ENCODE results near the gene ANG. TPM values are rescaled to one million over a fixed set of nuclear protein-coding genes. Genes with fewer than 3 reads are reported as not detected.

ANG gene
- total RNA-seq, 2 donors from 2014 or later = 0.40 TPM; not detected in 1

Other genes starting within 250 kb of the ANG start
- gene OSGEP, start 234.0 kb upstream of the ANG start, total RNA-seq = 10 to 100 TPM; 48.9 to 55.3 TPM
- 100 to 1,000 TPM in 1 of 2 donors, 10 to 100 TPM in 1; 89.6 to 113 TPM for gene APEX1, start 233.5 kb upstream of the ANG start, total RNA-seq
- 10 to 100 TPM; 58.5 to 58.9 TPM for gene PIP4P1, start 227.3 kb upstream of the ANG start, total RNA-seq
- gene PNP, start 219.4 kb upstream of the ANG start, total RNA-seq = 100 to 1,000 TPM in 1 of 2 donors, 10 to 100 TPM in 1; 79.8 to 127 TPM
- under 1 TPM; 0.47 TPM for gene RNASE10, start 183.2 kb upstream of the ANG start, total RNA-seq
- not detected for gene RNASE9, start 127.7 kb upstream of the ANG start, total RNA-seq
- gene RNASE11, start 100.8 kb upstream of the ANG start, total RNA-seq = not detected
- gene RNASE12, start 97.4 kb upstream of the ANG start, total RNA-seq = not detected
- not detected for gene OR6S1, start 47.1 kb upstream of the ANG start, total RNA-seq
- gene RNASE4, start 4.2 kb upstream of the ANG start, total RNA-seq = under 1 TPM in 1 of 2 donors, not detected in 1; 0.63 TPM
- gene EDDM3A, start 57.1 kb downstream of the ANG start, total RNA-seq = not detected
- gene EDDM3B, start 79.6 kb downstream of the ANG start, total RNA-seq = not detected
- gene RNASE6, start 92.5 kb downstream of the ANG start, total RNA-seq = 1 to 10 TPM; 2.9 to 4.1 TPM
- gene RNASE1, start 114.1 kb downstream of the ANG start, total RNA-seq = not detected
- gene RNASE3, start 202.6 kb downstream of the ANG start, total RNA-seq = not detected

Data from T-helper 17 cell (primary cell).